Measurements from ENCODE around the gene SAMD14.

GRCh38 chr17:50133028-50133768, 3.2 kb upstream of the SAMD14 start:
- TF ChIP-seq CTCF (conservative IDR thresholded peaks at IDR 0.05; ENCODE audit: low read depth in 2 of 2) = no peak
- no peak for TF ChIP-seq EZH2 (IDR thresholded peaks at IDR 0.05; ENCODE audit: low read depth, unreplicated experiment)
- no peak for TF ChIP-seq EZH2phosphoT487 (IDR thresholded peaks at IDR 0.05; ENCODE audit: unreplicated experiment)
- TF ChIP-seq STAT1 (IDR thresholded peaks at IDR 0.05; ENCODE audit: unreplicated experiment) = no peak
- TF ChIP-seq REST (IDR thresholded peaks at IDR 0.05; ENCODE audit: unreplicated experiment) = no peak
- no peak for TF ChIP-seq POLR2AphosphoS5 (IDR thresholded peaks at IDR 0.05; ENCODE audit: low read depth)
- TF ChIP-seq CREB1 (CRISPR knock-in tag; IDR thresholded peaks at IDR 0.05; ENCODE audit: low read depth) = no peak
- no peak for TF ChIP-seq JUNB (IDR thresholded peaks at IDR 0.05; ENCODE audit: unreplicated experiment)
- no peak for TF ChIP-seq ZNF114 (CRISPR knock-in tag; IDR thresholded peaks at IDR 0.05)
- no peak for TF ChIP-seq ETS1 (IDR thresholded peaks at IDR 0.05)

All from GM23338 (cell line).